Measurements from ENCODE around the gene BCHE. TPM values are rescaled to one million over a fixed set of nuclear protein-coding genes. Genes with fewer than 3 reads are reported as not detected.

BCHE gene
- polyA plus RNA-seq, 3 donors = not detected

DNA sequence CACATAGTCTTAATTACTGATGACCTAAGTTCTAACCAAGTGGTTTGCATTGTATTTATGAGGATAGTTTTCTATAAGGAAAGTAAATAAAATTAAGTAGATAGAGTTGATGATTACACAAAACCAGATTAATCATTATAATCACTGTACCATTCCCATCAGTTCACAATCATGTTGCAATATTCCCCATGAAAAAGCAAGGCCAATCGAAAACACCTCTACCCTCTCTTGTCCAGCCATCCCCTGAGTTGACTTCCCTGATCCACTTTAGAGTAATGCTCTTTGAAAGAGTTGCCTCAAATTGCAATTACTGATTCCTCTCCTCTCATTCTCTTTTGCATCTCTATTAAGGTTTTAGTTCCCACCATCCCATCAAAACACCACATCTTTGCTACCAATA, 21.0 kb downstream of the BCHE start:
- WGBS (ENCODE audit: insufficient coverage) = 50% methylated on average over 1 of the region's 1 CpG

DNA sequence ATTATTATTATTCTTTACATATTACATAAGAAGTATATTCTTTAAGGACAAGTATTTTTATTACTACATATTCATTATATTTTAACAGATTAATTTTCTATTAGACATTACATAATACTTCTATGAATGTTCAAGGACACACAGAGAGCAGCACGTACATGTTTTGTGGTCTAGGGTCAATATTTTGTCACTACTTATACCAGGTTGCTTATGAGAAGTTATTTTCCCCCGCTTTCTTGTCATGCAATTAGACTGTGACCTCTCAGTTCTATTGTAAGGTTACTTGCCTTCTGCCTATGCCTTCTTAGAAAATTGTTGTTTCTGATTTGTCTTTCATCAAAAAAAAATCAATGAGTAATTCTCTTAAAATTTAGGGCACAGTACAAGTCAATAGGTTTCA, 21.5 kb downstream of the BCHE start:
- Mint-ChIP-seq H3K4me3 (no peak overlapping the region), H3K27ac (no peak overlapping the region), H3K4me1 (no peaks in the 10 kb centered on the region), H3K9me3 (peaks cover 0 to 5% (median 0%) of the 10 kb centered on the region in 7 donors), H3K36me3 (no peaks in the 10 kb centered on the region), H3K27me3 (ENCODE audit: low read depth in 3 of 3) (no peaks in the 10 kb centered on the region)
- H3K9me3 ChIP-seq (replicated peaks in 1 of 2; ENCODE audit: control insufficient read depth in 1 of 2, insufficient read depth in 1 of 2, low read length in 2 of 2) = no peaks in the 10 kb centered on the region
- no peaks in the 10 kb centered on the region for H3K27me3 ChIP-seq (ENCODE audit: control insufficient read depth in 2 of 2, insufficient read depth in 2 of 2, low read length in 2 of 2)
- H4K20me1 ChIP-seq (ENCODE audit: insufficient read depth, low read length) = no peaks in the 10 kb centered on the region
- no peak overlapping the region for H3K4me3 ChIP-seq (replicated peaks in 1 of 3; ENCODE audit: low read depth in 2 of 3, low read length in 3 of 3)
- WGBS (ENCODE audit: insufficient coverage) = no CpG with 5 or more reads among the region's 2 CpGs
- H3K4me1 ChIP-seq (ENCODE audit: control insufficient read depth in 1 of 2, insufficient read depth in 2 of 2, low read length in 2 of 2) = no peaks in the 10 kb centered on the region
- H2AFZ ChIP-seq (ENCODE audit: insufficient read depth, low read depth, low read length, poor library complexity, severe bottlenecking) = no peak overlapping the region
- H3K27ac ChIP-seq (ENCODE audit: low read depth in 1 of 2, low read length in 2 of 2) = no peak overlapping the region
- intact Hi-C loops (cut with micrococcal nuclease) = no loop called here
- H3K79me2 ChIP-seq (ENCODE audit: insufficient read depth, low read length) = no peaks in the 10 kb centered on the region
- DNase-seq = no peak
- H3K9ac ChIP-seq (ENCODE audit: insufficient read depth, low read length, poor library complexity, severe bottlenecking) = no peak overlapping the region
- TF ChIP-seq, protein P1, sequence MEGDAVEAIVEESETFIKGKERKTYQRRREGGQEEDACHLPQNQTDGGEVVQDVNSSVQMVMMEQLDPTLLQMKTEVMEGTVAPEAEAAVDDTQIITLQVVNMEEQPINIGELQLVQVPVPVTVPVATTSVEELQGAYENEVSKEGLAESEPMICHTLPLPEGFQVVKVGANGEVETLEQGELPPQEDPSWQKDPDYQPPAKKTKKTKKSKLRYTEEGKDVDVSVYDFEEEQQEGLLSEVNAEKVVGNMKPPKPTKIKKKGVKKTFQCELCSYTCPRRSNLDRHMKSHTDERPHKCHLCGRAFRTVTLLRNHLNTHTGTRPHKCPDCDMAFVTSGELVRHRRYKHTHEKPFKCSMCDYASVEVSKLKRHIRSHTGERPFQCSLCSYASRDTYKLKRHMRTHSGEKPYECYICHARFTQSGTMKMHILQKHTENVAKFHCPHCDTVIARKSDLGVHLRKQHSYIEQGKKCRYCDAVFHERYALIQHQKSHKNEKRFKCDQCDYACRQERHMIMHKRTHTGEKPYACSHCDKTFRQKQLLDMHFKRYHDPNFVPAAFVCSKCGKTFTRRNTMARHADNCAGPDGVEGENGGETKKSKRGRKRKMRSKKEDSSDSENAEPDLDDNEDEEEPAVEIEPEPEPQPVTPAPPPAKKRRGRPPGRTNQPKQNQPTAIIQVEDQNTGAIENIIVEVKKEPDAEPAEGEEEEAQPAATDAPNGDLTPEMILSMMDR (IDR thresholded peaks at IDR 0.05) = no peak
- no peaks in the 10 kb centered on the region for H3K36me3 ChIP-seq (replicated peaks in 1 of 2; ENCODE audit: control insufficient read depth in 1 of 2, insufficient read depth in 2 of 2, low read length in 2 of 2)
- no peak overlapping the region for H3K4me2 ChIP-seq (replicated peaks; ENCODE audit: extremely low read depth, low read length, poor library complexity, severe bottlenecking)

More for the DNA sequence above, 21.0 kb downstream of the BCHE start:
- Histone ChIP-seq H3K4me1 (ENCODE audit: control insufficient read depth in 1 of 2, insufficient read depth in 2 of 2, low read length in 2 of 2) (no peaks in the 10 kb centered on the region), H4K20me1 (ENCODE audit: insufficient read depth, low read length) (no peaks in the 10 kb centered on the region), H3K27ac (ENCODE audit: low read depth in 1 of 2, low read length in 2 of 2) (no peak overlapping the region), H3K9ac (ENCODE audit: insufficient read depth, low read length, poor library complexity, severe bottlenecking) (no peak overlapping the region), H3K4me3 (replicated peaks in 1 of 3; ENCODE audit: low read depth in 2 of 3, low read length in 3 of 3) (no peak overlapping the region), H3K27me3 (ENCODE audit: control insufficient read depth in 2 of 2, insufficient read depth in 2 of 2, low read length in 2 of 2) (no peaks in the 10 kb centered on the region), H3K4me2 (replicated peaks; ENCODE audit: extremely low read depth, low read length, poor library complexity, severe bottlenecking) (no peak overlapping the region), H3K9me3 (replicated peaks in 1 of 2; ENCODE audit: control insufficient read depth in 1 of 2, insufficient read depth in 1 of 2, low read length in 2 of 2) (no peaks in the 10 kb centered on the region), H3K36me3 (replicated peaks in 1 of 2; ENCODE audit: control insufficient read depth in 1 of 2, insufficient read depth in 2 of 2, low read length in 2 of 2) (no peaks in the 10 kb centered on the region), H3K79me2 (ENCODE audit: insufficient read depth, low read length) (no peaks in the 10 kb centered on the region), H2AFZ (ENCODE audit: insufficient read depth, low read depth, low read length, poor library complexity, severe bottlenecking) (no peak overlapping the region)
- H3K4me1 Mint-ChIP-seq = no peaks in the 10 kb centered on the region
- TF ChIP-seq, protein P1 (IDR thresholded peaks at IDR 0.05) = no peak
- no peak overlapping the region for H3K4me3 Mint-ChIP-seq
- H3K27ac Mint-ChIP-seq = no peak overlapping the region
- peaks cover 0 to 5% (median 0%) of the 10 kb centered on the region in 7 donors for H3K9me3 Mint-ChIP-seq
- no peaks in the 10 kb centered on the region for H3K36me3 Mint-ChIP-seq
- intact Hi-C loops (cut with micrococcal nuclease) = no loop called here
- DNase-seq = no peak
- no peaks in the 10 kb centered on the region for H3K27me3 Mint-ChIP-seq (ENCODE audit: low read depth in 3 of 3)

Measured in CD14-positive monocyte (primary cell).